ENCODE data around the gene PDZD4. TPM values are rescaled to one million over a fixed set of nuclear protein-coding genes. Genes with fewer than 3 reads are reported as not detected.

PDZD4 gene
- total and polyA plus RNA-seq, 10 of the 15 experiments (the other 5 are each of a cell fraction or from before 2014, with no cell fraction given) = 0.01 to 0.15 (median 0.04) TPM; not detected in 6

DNA sequence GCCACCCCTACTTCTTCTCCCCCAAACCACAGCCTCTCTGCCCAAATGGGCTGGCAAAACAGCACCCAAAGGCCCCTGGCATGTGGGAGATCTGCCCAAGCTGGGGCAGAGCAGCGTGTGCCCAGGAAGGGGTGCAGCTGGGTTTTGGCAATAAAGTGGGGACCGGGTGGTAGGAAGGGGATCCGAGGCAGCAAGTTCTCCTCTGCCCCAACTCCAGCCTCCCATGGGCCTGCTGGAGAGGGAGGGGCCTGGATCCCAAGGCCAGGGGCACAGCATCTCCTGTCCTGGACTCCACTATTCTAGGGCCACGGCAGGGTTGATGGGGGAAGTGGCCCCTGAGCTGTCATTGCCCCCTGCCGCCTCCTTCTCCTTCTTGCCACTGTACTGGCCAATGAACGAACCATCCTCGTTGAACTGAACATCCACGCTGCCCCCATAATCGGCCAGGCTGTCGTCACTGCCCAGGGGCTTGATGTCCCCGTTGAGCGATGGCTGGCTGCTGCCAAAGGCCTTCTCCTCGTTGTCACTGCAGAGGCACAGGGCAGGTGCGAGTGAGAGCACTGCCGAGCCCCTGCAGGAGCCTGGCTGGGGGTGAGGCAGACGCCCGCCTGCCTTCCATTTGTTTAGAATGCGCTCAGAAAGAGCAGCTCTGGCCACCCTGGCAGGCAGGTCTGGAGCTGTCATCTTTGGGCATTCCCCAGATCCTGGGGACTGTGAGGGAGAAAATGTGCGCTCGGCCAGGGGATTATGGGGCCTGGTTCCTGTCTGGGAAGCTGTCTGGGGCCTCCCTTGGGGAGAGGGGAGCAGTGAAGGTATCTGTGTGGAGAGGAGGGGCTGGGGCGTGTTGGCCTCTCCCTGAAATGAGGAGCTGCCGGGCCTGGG lies 32.3 kb upstream of the PDZD4 start (continued):
- TF ChIP-seq CBX3 (IDR thresholded peaks at IDR 0.05; ENCODE audit: borderline replicate concordance, low read depth) (no peak), NFIC (IDR thresholded peaks at IDR 0.05; ENCODE audit: low read depth, low read length) (no peak), RFX5 (IDR thresholded peaks at IDR 0.05; ENCODE audit: low read depth, low read length) (no peak), FOXK2 (IDR thresholded peaks at IDR 0.05) (no peak)

DNA sequence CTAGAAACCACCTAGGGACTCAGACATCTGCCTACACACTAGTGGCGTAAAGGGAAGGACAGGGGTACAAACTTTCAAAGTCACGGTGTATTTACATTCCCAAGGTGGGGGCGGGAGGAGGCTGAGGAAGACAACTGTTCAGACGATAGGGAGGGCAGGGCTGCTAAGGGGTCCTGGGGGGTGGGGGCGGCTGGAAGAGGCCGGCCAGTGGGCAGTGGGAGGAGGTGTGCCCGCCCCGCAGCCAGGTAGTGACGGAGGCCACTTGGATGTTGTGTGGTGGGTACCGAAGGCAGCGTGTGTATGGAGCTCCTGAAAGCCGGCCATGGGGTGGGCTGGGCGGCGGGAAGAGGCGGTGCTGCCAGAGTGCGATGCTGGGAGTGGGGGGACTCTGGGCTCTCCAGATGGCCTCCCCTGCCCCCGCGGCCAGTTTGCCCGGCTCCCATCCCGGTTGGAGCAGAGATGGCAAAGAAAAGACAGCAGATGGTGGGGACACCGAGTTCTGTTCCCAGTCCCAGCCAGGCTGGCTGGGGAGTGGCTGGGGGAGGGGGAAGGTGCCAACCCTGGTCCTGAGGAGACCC lies 31.5 kb upstream of the PDZD4 start:
- intact Hi-C loops (cut with micrococcal nuclease; ENCODE audit: unreplicated experiment) (no loop called here), in situ Hi-C loops (cut with MboI) (no loop called here)
- no peaks in the 10 kb centered on the region; a peak in 1 of 4 replicates for H3K27me3 ChIP-seq (replicated peaks in 1 of 2; ENCODE audit: control insufficient read depth in 2 of 2, insufficient read depth in 2 of 2, low read length in 1 of 2)
- H3K4me2 ChIP-seq (ENCODE audit: control insufficient read depth, insufficient read depth) = no peak overlapping the region
- H3K9me3 ChIP-seq (replicated peaks; ENCODE audit: control insufficient read depth, insufficient read depth, low read length) = no peaks in the 10 kb centered on the region
- BruUV-seq (replicated peaks) = no TSS peak
- WGBS (ENCODE audit: insufficient coverage, insufficient replicate concordance, low lambda C conversion rate, missing lambda C conversion rate) = 52% methylated on average over 17 of the region's 21 CpGs
- no peak overlapping the region for H3K4me3 ChIP-seq
- H3K36me3 ChIP-seq (ENCODE audit: control insufficient read depth in 2 of 2, insufficient read depth in 2 of 2, low read length in 1 of 2) = no peaks in the 10 kb centered on the region
- DNase-seq (ENCODE audit: low read depth, low spot score) (no peak), ATAC-seq (no peak), FAIRE-seq (no peak)
- TF ChIP-seq EED (IDR thresholded peaks at IDR 0.05; ENCODE audit: low read depth) (no peak), SIX5 (IDR thresholded peaks at IDR 0.05; ENCODE audit: low read depth, low read length, severe bottlenecking) (no peak), KAT2A (conservative IDR thresholded peaks at IDR 0.05; ENCODE audit: control insufficient read depth, low read depth, low read length) (no peak), NFXL1 (IDR thresholded peaks at IDR 0.05; ENCODE audit: borderline replicate concordance) (no peak), SP1 (IDR thresholded peaks at IDR 0.05; ENCODE audit: low read depth, low read length) (no peak), JUND (IDR thresholded peaks at IDR 0.05; ENCODE audit: low read depth, low read length) (no peak), RELA (IDR thresholded peaks at IDR 0.05; ENCODE audit: borderline replicate concordance, partially characterized antibody) (no peak), TCF7 (IDR thresholded peaks at IDR 0.05; ENCODE audit: borderline replicate concordance) (no peak), HDAC2 (IDR thresholded peaks at IDR 0.05) (no peak), MTA2 (IDR thresholded peaks at IDR 0.05; ENCODE audit: low read depth) (no peak)
- TF ChIP-seq, protein P1, sequence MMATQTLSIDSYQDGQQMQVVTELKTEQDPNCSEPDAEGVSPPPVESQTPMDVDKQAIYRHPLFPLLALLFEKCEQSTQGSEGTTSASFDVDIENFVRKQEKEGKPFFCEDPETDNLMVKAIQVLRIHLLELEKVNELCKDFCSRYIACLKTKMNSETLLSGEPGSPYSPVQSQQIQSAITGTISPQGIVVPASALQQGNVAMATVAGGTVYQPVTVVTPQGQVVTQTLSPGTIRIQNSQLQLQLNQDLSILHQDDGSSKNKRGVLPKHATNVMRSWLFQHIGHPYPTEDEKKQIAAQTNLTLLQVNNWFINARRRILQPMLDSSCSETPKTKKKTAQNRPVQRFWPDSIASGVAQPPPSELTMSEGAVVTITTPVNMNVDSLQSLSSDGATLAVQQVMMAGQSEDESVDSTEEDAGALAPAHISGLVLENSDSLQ (IDR thresholded peaks at IDR 0.05) = no peak
- TF ChIP-seq, protein P2, sequence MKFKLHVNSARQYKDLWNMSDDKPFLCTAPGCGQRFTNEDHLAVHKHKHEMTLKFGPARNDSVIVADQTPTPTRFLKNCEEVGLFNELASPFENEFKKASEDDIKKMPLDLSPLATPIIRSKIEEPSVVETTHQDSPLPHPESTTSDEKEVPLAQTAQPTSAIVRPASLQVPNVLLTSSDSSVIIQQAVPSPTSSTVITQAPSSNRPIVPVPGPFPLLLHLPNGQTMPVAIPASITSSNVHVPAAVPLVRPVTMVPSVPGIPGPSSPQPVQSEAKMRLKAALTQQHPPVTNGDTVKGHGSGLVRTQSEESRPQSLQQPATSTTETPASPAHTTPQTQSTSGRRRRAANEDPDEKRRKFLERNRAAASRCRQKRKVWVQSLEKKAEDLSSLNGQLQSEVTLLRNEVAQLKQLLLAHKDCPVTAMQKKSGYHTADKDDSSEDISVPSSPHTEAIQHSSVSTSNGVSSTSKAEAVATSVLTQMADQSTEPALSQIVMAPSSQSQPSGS (IDR thresholded peaks at IDR 0.05; ENCODE audit: low read length) = no peak
- TF ChIP-seq, protein P3, sequence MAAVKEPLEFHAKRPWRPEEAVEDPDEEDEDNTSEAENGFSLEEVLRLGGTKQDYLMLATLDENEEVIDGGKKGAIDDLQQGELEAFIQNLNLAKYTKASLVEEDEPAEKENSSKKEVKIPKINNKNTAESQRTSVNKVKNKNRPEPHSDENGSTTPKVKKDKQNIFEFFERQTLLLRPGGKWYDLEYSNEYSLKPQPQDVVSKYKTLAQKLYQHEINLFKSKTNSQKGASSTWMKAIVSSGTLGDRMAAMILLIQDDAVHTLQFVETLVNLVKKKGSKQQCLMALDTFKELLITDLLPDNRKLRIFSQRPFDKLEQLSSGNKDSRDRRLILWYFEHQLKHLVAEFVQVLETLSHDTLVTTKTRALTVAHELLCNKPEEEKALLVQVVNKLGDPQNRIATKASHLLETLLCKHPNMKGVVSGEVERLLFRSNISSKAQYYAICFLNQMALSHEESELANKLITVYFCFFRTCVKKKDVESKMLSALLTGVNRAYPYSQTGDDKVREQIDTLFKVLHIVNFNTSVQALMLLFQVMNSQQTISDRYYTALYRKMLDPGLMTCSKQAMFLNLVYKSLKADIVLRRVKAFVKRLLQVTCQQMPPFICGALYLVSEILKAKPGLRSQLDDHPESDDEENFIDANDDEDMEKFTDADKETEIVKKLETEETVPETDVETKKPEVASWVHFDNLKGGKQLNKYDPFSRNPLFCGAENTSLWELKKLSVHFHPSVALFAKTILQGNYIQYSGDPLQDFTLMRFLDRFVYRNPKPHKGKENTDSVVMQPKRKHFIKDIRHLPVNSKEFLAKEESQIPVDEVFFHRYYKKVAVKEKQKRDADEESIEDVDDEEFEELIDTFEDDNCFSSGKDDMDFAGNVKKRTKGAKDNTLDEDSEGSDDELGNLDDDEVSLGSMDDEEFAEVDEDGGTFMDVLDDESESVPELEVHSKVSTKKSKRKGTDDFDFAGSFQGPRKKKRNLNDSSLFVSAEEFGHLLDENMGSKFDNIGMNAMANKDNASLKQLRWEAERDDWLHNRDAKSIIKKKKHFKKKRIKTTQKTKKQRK (IDR thresholded peaks at IDR 0.05; ENCODE audit: low read depth, low read length) = no peak
- ChIA-PET POLR2A (no interaction called here), SMC1A (ENCODE audit: uncharacterized antibody, unreplicated experiment) (no interaction called here), CTCF (no interaction called here), RAD21 (ENCODE audit: unreplicated experiment) (no interaction called here)
- H3K27ac ChIP-seq (ENCODE audit: control insufficient read depth, insufficient read depth) = no peak overlapping the region
- H4K20me1 ChIP-seq (ENCODE audit: control insufficient read depth, insufficient read depth) = no peaks in the 10 kb centered on the region
- H2AFZ ChIP-seq (ENCODE audit: control insufficient read depth, low read depth, low read length) = no peak overlapping the region
- no peak overlapping the region for H3K9ac ChIP-seq (ENCODE audit: control insufficient read depth, insufficient read depth, low read length)
- H3K79me2 ChIP-seq (ENCODE audit: control insufficient read depth, insufficient read depth, low read length) = no peaks in the 10 kb centered on the region
- no peaks in the 10 kb centered on the region for H3K4me1 ChIP-seq (ENCODE audit: control insufficient read depth, insufficient read depth, low read length)

Measured in GM12878 (cell line).